ENCODE data around the gene RGMA. TPM values are rescaled to one million over a fixed set of nuclear protein-coding genes. Genes with fewer than 3 reads are reported as not detected.

RGMA gene
- total and polyA plus RNA-seq, 2 donors (not counting 1 experiment from before 2014, with no cell fraction given) = not detected

DNA sequence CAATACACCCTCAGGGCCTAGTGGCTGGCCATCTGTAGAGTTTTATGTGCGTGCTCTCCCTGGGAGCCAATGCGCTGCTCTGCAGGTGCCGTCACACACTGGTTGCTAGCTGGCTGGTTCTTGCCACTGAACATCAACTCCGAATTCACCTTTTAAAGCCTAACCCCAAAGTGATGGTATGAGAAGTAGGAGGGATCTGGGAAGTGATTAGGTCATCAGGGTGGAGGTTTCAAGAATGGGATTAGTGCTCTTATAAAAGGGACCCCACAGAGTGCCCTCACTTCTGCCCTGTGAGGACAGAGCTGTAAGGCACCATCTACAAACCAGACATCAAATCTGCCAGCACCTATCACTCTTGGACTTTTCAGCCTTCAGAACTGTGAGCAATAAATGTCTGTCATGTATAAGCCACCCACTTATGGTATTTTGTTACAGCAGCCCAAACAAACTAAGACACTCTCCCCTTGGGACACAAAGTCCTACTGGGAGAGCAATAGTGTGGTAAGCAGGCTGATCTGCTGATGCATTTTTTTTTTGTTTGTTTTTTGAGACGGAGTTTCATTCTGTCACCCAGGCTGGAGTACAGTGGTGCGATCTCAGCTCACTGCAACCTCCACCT, 20.3 kb downstream of the RGMA start:
- no peak for ATAC-seq (ENCODE audit: low read depth)
- POLR2A ChIA-PET = no interaction called here
- H4K20me1 ChIP-seq (ENCODE audit: control insufficient read depth, insufficient read depth, low read length, poor library complexity, severe bottlenecking) = no peaks in the 10 kb centered on the region

DNA sequence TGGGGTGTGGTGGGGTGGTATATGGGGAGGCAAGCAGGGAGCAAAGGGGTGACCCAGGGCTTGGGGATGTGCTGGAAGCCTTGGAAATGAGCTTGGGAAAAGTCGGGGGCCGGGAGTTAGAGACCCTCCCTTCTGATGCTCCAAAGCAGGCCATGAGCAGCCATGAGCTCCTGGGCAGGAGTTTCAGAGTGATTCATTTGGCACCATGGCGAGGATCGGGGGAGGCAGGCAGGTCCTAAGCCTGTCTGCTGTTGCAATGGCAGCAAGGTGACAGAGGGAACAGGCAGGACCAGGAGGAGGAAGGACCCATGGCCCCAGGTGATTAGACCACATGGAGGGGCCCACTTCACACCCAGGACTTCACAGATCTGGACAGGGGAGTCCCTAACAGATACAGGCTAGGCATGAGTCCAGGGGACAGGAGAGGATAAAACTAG, 21.3 kb downstream of the RGMA start:
- Histone ChIP-seq H2AFZ (ENCODE audit: insufficient read depth, low read depth, low read length, poor library complexity, severe bottlenecking) (no peak overlapping the region), H3K27ac (ENCODE audit: low read length in 2 of 2) (no peak overlapping the region), H3K4me2 (replicated peaks; ENCODE audit: low read depth, low read length, poor library complexity, severe bottlenecking) (no peak overlapping the region), H3K9ac (ENCODE audit: low read length) (no peak overlapping the region), H3K36me3 (replicated peaks in 1 of 2; ENCODE audit: control extremely low read depth in 1 of 2, control insufficient read depth in 1 of 2, extremely low read depth in 1 of 2, insufficient read depth in 2 of 2, low read length in 1 of 2) (no peaks in the 10 kb centered on the region), H3K9me3 (ENCODE audit: control extremely low read depth in 1 of 3, control insufficient read depth in 2 of 3, insufficient read depth in 1 of 3, low read length in 2 of 3) (peaks cover 0 to 5% (median 0%) of the 10 kb centered on the region in 3 donors), H3K79me2 (ENCODE audit: control insufficient read depth, insufficient read depth, low read length) (no peaks in the 10 kb centered on the region), H3K27me3 (replicated peaks in 1 of 4; ENCODE audit: control extremely low read depth in 1 of 4, control insufficient read depth in 3 of 4, insufficient read depth in 4 of 4, low read length in 3 of 4) (peaks cover 0 to 27% (median 10%) of the 10 kb centered on the region in 4 experiments), H4K20me1 (ENCODE audit: control insufficient read depth, insufficient read depth, low read length, poor library complexity, severe bottlenecking) (no peaks in the 10 kb centered on the region), H3K4me1 (ENCODE audit: control insufficient read depth in 2 of 2, insufficient read depth in 2 of 2, low read length in 2 of 2) (peaks cover 3 to 5% of the 10 kb centered on the region in 2 donors), H3K4me3 (ENCODE audit: control extremely low read depth in 1 of 5, extremely low read depth in 1 of 5, insufficient read depth in 1 of 5, low read depth in 2 of 5, low read length in 4 of 5) (no peak overlapping the region)
- H3K27me3 Mint-ChIP-seq = peaks cover 31% of the 10 kb centered on the region
- no peak for DNase-seq
- peaks cover 4% of the 10 kb centered on the region for H3K4me1 Mint-ChIP-seq
- ChIA-PET POLR2A (no interaction called here), CTCF (no interaction called here)
- intact Hi-C loops (cut with micrococcal nuclease) = no loop called here
- H3K4me3 Mint-ChIP-seq = no peak overlapping the region
- ATAC-seq (ENCODE audit: low read depth) = no peak
- TF ChIP-seq, protein P1, sequence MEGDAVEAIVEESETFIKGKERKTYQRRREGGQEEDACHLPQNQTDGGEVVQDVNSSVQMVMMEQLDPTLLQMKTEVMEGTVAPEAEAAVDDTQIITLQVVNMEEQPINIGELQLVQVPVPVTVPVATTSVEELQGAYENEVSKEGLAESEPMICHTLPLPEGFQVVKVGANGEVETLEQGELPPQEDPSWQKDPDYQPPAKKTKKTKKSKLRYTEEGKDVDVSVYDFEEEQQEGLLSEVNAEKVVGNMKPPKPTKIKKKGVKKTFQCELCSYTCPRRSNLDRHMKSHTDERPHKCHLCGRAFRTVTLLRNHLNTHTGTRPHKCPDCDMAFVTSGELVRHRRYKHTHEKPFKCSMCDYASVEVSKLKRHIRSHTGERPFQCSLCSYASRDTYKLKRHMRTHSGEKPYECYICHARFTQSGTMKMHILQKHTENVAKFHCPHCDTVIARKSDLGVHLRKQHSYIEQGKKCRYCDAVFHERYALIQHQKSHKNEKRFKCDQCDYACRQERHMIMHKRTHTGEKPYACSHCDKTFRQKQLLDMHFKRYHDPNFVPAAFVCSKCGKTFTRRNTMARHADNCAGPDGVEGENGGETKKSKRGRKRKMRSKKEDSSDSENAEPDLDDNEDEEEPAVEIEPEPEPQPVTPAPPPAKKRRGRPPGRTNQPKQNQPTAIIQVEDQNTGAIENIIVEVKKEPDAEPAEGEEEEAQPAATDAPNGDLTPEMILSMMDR (IDR thresholded peaks at IDR 0.05) = no peak
- TF ChIP-seq EZH2 (IDR thresholded peaks at IDR 0.05; ENCODE audit: borderline replicate concordance, insufficient read depth, low read depth, low read length, poor library complexity, severe bottlenecking) = no peak
- no peak overlapping the region for H3K27ac Mint-ChIP-seq
- H3K9me3 Mint-ChIP-seq (ENCODE audit: insufficient read depth) = no peaks in the 10 kb centered on the region
- 86% methylated on average over 4 of the region's 4 CpGs for WGBS (ENCODE audit: insufficient coverage)

More for the DNA sequence above, 20.3 kb downstream of the RGMA start:
- no peak for DNase-seq
- H3K4me3 ChIP-seq (ENCODE audit: control extremely low read depth in 1 of 5, extremely low read depth in 1 of 5, insufficient read depth in 1 of 5, low read depth in 2 of 5, low read length in 4 of 5) = no peak overlapping the region
- Mint-ChIP-seq H3K9me3 (ENCODE audit: insufficient read depth) (no peaks in the 10 kb centered on the region), H3K4me3 (no peak overlapping the region), H3K27ac (no peak overlapping the region), H3K27me3 (peaks cover 32% of the 10 kb centered on the region), H3K4me1 (peaks cover 9% of the 10 kb centered on the region)
- peaks cover 0 to 5% (median 0%) of the 10 kb centered on the region in 3 donors for H3K9me3 ChIP-seq (ENCODE audit: control extremely low read depth in 1 of 3, control insufficient read depth in 2 of 3, insufficient read depth in 1 of 3, low read length in 2 of 3)
- H3K27me3 ChIP-seq (replicated peaks in 1 of 4; ENCODE audit: control extremely low read depth in 1 of 4, control insufficient read depth in 3 of 4, insufficient read depth in 4 of 4, low read length in 3 of 4) = peaks cover 0 to 34% (median 10%) of the 10 kb centered on the region in 4 experiments
- WGBS (ENCODE audit: insufficient coverage) = 92% methylated on average over 4 of the region's 6 CpGs
- H3K79me2 ChIP-seq (ENCODE audit: control insufficient read depth, insufficient read depth, low read length) = no peaks in the 10 kb centered on the region
- TF ChIP-seq, protein P1 (IDR thresholded peaks at IDR 0.05) = no peak
- TF ChIP-seq EZH2 (IDR thresholded peaks at IDR 0.05; ENCODE audit: borderline replicate concordance, insufficient read depth, low read depth, low read length, poor library complexity, severe bottlenecking) = no peak
- CTCF ChIA-PET = no interaction called here
- H3K9ac ChIP-seq (ENCODE audit: low read length) = no peak overlapping the region
- intact Hi-C loops (cut with micrococcal nuclease) = no loop called here
- no peak overlapping the region for H3K27ac ChIP-seq (ENCODE audit: low read length in 2 of 2)
- H3K4me2 ChIP-seq (replicated peaks; ENCODE audit: low read depth, low read length, poor library complexity, severe bottlenecking) = no peak overlapping the region
- no peak overlapping the region for H2AFZ ChIP-seq (ENCODE audit: insufficient read depth, low read depth, low read length, poor library complexity, severe bottlenecking)
- peaks cover 5 to 11% of the 10 kb centered on the region in 2 donors for H3K4me1 ChIP-seq (ENCODE audit: control insufficient read depth in 2 of 2, insufficient read depth in 2 of 2, low read length in 2 of 2)
- no peaks in the 10 kb centered on the region for H3K36me3 ChIP-seq (replicated peaks in 1 of 2; ENCODE audit: control extremely low read depth in 1 of 2, control insufficient read depth in 1 of 2, extremely low read depth in 1 of 2, insufficient read depth in 2 of 2, low read length in 1 of 2)
